ENCODE data around the gene GRIN2C.
A peak's percentile ranks its signal among the peaks of the same experiment; 100 is the strongest.

Gene GRIN2C

GRCh38 chr17:74799097-74799496 is 60.6 kb downstream of the GRIN2C start:
- no peak for DNase-seq (ENCODE audit: low read depth)

DNA sequence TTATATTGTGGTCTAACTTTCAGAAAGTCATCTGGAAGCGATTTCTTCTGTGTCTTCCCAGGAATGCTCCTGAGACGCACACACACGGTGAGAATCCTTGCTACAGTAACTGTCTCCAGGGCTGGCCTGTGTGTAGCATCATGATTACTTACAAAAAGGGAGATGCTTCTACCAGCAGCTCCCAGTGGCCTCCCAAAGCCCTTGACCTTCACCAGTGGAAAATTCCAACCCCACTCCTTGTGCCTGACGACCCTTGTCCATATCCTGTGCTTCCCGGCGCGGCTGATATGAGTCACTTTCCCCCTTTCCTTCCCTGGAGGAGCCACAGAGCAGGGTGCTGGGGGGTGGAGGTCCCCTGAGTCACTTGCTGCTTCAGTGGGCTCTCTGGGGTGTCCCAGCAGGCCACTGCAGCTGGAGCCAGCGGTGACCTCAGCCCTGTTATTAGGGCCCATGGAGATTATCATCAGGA is 61.4 kb downstream of the GRIN2C start:
- peak; percentile 28 for DNase-seq (ENCODE audit: low read depth)

GRCh38 chr17:74797824-74798223 is 61.9 kb downstream of the GRIN2C start:
- DNase-seq (ENCODE audit: low read depth) = no peak

- no peak for DNase-seq (ENCODE audit: low read depth)
These were observed 62.8 kb downstream of the GRIN2C start for GRCh38 chr17:74796866-74797265.

DNA sequence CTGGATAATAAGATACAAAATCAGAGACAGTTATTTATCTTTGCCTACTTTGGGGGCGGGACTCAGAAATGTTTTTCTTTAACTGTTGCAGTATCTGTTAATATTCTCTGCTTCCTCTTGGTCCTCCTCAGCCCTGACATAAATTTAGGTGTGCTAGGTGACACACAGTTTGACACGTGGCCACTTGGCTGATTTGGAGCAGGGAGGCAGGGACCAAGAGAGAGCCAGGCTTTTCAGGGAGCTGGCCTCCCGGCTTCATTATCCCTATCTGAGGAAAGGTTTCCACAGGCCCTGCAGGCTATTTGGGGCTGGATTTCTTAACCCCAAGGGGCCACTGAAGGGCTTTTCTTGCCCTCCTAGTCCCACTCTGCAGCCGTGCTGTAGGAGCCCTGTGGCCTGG is 63.5 kb downstream of the GRIN2C start:
- DNase-seq (ENCODE audit: low read depth) = no peak

- no peak for DNase-seq (ENCODE audit: low read depth)
These were observed 64.2 kb downstream of the GRIN2C start for GRCh38 chr17:74795327-74796020.

- no peak for DNase-seq (ENCODE audit: low read depth)
These were observed 67.0 kb downstream of the GRIN2C start for GRCh38 chr17:74792586-74793105.

Data from GM04503 (cell line).